Fibroblast of skin of left biceps (primary cell): Measurements from ENCODE around the gene GCK.

Source experiments
- DNase-seq, 2 experiments: peaks; one replicate each; pipeline ENCODE4 v3.0.0-alpha.2; 2013; ENCODE audit warnings: low read depth in 2 of 2

The GCK gene

GRCh38 chr7:44117801-44118429 is 71.3 kb downstream of the GCK start:
- no peak for DNase-seq

DNA sequence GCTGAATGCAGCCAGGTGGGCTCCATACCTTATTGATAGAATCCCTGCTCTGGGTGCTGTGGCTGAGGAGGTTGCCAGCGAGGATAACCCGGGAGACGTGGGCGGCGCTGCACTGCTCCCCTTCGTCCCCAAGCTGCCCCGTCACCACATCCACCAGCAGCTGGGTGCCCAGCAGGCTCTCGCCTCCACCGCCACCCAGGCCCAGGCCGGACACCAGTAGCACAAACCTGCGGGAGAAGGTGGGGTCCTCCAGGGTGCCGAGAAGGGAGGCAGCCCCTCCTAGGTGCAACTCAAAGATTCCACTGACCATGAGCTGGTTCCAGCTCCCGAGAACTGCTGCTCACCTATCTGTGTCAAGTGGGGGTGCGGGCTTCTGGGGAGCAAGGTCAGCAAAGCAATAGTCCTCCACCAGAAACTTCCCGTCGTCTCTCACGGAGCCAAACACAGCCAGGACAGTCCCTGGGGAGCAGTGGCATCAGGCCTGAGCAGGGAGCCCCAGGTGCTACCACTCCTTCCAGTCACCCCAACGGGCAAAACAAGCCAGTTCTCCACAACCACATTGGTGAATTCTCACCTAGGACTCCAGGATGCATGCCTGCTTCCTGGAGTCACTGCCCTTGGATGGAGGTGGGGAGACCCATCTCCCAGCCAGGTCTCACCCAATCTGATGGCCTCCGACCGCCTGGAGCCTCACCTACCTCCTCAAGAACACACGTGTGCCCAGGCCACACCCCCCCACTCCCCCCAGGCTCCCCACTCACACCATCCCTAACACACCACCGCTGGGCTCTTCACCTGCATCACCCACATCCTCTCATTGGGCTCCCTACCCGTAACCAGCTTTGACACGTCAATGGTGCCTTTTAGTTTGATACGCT is 72.2 kb downstream of the GCK start:
- no peak for DNase-seq

DNA sequence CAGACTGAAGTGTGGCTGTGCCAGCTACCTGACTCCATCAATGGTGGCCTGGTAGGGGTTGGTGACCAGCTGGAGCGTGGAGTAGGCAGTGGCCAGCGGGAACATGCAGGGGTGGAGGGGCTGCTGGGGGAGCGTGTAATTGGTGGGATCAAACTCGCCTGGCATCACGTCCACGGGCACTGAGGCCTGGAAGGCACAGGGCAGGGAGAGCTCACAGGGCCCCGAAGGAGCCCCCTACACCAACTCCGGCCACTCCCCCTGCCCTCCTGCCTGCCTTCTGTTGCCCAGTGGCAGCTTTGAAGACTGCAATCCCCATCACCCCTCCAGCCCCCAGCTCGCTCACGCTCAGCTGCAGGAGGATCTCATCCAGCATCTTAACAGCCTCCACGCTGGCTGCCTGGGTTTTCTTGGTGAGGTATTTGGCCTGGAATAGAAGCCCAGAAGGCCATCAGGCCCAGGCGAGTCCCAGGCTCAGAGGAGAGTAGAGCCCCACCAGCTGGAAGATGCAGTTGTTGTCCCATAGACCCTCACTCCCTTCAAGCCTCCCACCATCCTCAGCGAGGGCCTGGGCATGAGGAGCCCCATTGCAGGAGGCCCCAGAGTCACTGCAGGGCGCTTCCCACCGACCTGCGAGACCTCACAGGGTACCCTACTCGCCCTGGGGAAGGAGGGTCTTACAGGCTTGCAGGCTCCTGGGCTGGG is 73.0 kb downstream of the GCK start:
- no peak for DNase-seq

DNA sequence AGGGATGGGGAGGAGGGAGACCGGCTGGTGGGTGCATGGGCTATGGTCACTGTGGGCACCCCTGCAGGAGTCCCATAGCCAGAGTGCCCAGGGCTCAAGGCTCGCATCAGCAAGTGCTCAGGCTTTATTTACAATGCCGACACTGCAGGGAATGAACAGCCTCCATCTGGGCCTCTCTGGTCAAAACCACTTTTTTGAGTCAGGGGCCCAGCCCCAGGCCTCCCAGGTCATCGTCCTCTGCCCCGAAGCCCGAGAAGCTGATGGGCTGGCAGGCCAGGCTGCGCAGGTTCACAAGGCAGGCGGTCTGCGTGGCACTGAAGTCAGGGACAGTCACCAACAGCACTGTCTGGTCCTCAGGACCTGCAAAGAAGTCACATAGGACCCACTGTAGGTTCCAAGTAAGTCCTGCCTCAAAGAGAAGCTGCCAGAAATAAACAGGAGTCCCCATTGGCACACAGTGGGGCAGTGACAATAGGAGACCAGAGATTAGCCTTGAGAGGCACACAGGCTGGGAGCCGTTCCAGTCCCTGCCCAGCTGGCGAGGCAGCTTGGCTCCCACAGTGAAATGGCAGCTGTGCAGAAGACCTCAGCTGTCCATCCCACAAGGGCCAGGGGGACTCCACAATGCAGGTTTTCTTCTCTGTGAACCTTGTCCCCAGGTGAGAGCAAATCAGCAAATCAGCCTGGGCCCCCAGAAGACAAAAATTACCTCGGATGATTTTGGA is 74.5 kb downstream of the GCK start:
- no peak for DNase-seq

DNA sequence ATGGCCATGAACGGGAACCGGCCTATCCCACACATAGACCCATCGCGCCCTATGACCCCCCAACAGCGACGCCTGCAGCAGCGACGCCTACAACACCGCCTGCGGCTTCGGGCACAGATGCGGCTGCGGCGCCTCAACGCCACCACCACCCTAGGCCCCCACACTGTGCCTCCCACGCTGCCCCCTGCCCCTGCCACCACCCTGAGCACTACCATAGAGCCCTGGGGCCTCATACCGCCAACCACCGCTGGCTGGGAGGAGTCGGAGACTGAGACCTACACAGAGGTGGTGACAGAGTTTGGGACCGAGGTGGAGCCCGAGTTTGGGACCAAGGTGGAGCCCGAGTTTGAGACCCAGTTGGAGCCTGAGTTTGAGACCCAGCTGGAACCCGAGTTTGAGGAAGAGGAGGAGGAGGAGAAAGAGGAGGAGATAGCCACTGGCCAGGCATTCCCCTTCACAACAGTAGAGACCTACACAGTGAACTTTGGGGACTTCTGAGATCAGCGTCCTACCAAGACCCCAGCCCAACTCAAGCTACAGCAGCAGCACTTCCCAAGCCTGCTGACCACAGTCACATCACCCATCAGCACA is 75.4 kb downstream of the GCK start:
- DNase-seq, result no peak

DNA sequence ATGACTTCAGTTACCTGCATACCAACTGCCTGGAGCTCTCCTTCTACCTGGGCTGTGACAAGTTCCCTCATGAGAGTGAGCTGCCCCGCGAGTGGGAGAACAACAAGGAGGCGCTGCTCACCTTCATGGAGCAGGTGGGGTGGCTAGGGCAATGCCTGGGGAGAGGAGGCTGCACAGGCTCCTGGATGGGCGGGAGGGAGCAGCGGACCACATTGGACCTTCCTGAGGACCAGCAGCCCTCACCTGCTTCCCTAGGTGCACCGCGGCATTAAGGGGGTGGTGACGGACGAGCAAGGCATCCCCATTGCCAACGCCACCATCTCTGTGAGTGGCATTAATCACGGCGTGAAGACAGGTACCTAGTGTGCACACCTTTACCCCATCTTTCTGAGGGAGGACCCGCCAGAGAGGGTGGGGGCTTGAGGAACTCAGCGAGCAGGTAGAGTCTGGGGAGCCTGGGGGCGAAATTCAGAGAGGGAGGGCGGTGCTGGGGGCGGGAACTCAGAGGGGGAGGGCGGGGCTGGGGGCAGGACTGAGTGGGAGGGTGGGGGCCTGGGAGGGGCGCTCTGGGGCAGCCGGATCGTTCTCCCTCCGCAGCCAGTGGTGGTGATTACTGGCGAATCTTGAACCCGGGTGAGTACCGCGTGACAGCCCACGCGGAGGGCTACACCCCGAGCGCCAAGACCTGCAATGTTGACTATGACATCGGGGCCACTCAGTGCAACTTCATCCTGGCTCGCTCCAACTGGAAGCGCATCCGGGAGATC is 76.1 kb downstream of the GCK start:
- DNase-seq, result no peak

- DNase-seq, result no peak
These were observed 76.8 kb downstream of the GCK start for GRCh38 chr7:44112231-44112996.

DNA sequence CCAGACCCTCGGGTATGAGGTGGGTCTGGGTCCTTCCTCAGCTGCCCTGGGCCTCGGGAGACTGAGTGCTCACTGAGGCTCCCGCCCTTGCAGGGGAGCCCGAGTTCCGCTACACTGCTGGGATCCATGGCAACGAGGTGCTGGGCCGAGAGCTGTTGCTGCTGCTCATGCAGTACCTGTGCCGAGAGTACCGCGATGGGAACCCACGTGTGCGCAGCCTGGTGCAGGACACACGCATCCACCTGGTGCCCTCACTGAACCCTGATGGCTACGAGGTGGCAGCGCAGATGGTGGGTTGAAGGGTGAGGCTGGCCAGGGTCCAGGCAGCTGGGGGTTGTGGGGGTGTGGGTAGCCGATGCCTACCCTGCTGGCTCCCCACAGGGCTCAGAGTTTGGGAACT is 77.5 kb downstream of the GCK start:
- DNase-seq, result no peak

DNA sequence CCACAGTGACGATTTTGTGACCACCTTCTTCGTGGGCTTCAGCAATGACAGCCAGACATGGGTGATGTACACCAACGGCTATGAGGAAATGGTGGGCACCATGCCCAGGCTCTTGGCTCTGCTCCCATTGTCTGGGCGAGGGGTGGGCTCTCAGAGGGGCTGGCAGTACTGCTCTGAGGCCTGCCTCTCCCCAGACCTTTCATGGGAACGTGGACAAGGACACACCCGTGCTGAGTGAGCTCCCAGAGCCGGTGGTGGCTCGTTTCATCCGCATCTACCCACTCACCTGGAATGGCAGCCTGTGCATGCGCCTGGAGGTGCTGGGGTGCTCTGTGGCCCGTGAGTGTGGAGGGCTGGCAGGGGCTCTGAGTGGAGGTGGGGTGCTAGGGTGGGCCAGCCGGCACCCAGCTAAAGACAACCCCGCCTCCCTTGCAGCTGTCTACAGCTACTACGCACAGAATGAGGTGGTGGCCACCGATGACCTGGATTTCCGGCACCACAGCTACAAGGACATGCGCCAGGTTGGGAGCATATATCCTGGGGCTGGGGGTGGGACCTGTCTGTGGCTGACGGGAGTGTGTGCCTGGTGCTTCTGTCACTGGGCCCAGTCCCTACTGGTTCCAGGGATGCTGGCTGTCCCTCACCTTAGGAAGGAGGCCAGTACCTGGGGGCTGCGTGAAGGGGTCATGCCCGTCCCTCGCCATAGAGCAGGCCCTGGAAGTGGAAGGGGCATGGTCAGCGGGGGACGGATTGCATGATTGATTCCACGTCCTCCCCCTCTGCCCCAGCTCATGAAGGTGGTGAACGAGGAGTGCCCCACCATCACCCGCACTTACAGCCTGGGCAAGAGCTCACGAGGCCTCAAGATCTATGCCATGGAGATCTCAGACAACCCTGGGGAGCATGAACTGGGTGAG is 78.3 kb downstream of the GCK start:
- DNase-seq, result no peak

- DNase-seq, result no peak
These were observed 79.2 kb downstream of the GCK start for GRCh38 chr7:44109991-44110390.

- no peak for DNase-seq
These were observed 80.2 kb downstream of the GCK start for GRCh38 chr7:44108768-44109750.

DNA sequence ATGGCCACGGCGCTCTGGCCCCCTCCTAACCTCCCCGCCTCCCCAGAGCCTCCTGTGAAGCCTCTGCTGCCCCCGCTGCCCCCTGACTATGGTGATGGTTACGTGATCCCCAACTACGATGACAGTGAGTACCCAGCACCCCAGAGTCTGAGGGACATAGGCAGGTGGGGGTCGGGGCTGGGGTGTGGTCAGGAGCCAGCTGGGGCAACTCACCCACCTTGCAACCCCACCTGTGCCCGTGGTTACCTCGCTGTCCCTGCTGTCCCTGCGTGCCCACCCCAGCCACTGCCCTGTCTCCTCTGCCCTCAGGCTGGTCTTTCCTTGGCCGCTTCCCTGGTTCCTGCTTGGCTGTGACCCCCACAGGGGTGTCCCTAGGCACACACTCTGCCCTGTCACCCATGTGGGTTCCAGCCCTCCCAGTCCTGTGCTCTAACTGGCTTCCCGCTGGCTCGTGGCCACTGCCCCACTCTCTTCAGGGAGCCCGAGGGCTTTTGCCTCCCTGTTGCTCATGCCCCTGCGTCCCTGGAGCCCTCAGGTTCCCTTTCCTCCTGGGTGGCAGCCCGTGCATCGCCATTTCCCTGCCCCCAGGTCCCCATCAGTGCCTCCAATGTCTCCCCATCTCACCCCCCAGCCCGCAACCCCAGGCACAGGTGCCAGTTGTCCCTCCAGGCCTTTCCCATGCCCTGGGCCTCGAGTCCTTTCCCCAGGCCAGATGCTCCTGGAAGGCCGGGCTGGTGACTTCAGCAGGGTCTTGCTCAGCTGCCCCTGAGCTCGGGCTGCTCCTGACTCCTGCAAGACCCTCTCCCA is 81.1 kb downstream of the GCK start:
- DNase-seq, result no peak

GRCh38 chr7:44107116-44107960 is 81.9 kb downstream of the GCK start:
- DNase-seq, result no peak

DNA sequence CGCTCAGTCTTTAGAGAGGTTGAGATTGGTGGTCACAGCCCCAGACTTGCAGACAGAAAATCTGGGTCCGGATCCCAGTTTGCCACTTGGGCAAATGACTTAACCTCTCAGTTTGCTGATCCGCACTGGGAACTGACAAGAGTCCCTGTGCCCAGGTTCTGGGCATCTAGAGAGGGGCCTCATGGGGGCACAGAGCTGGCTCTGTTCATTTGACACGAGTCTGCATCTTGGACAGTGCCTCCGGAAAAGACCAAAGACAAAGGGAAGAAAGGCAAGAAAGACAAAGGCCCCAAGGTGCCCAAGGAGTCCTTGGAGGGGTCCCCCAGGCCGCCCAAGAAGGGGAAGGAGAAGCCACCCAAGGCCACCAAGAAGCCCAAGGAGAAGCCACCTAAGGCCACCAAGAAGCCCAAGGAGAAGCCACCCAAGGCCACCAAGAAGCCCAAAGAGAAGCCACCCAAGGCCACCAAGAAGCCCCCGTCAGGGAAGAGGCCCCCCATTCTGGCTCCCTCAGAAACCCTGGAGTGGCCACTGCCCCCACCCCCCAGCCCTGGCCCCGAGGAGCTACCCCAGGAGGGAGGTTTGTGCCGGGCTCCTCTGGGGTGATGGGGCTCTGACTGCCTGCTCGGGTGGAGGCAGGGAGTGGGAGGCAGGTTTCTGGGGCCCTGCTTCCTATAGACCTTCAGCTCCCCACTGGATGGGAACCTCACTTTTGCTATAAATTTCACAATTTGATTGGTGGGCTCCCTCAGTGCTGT is 82.8 kb downstream of the GCK start:
- no peak for DNase-seq

DNA sequence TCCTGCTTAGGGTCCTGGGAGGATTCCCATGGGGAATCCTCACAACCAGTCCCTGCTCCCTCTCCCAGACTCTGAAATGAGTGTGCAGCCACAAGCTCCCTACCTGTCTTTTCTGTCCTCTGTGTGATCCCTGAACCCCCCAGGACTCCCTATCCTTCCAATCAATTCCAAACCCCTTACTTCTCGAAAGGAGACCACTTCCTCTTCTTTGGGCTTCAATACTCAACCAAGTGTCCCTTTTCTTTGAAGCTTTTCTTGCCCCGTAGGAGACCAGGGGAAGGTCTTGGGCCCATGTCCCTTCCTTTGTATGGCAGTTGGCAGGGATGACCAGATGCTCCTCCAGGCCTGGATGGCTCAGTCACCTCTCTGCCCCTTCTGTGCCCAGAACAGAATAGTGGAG is 83.4 kb downstream of the GCK start:
- DNase-seq, result no peak
